Activated CD4-positive, alpha-beta T cell treated with anti-CD3 and anti-CD28 coated beads, Interleukin-2, Interleukin-6, amounts not matched to agents 100 ng/mL and 50 ng/mL, durations not matched to agents 16 hours and 8 hours (primary cell): ENCODE measurements around the gene STON2.
"Not testable (repeated sequence)": the region's sequence is repeated elsewhere in the genome, so short reads cannot be mapped to it uniquely, and the experiment has no call there.

ENCODE experiments used
- DNase-seq: peaks from one replicate; pipeline ENCODE4 v3.0.0-alpha.2; 2020

The STON2 gene

GRCh38 chr14:81400202-81400678, at the start of gene STON2:
TSS of gene STON2 (minus strand) at chr14:81400324. CDS start at chr14:81398382, 1,942 bp downstream.
- DNase-seq: peak; percentile 49

DNA sequence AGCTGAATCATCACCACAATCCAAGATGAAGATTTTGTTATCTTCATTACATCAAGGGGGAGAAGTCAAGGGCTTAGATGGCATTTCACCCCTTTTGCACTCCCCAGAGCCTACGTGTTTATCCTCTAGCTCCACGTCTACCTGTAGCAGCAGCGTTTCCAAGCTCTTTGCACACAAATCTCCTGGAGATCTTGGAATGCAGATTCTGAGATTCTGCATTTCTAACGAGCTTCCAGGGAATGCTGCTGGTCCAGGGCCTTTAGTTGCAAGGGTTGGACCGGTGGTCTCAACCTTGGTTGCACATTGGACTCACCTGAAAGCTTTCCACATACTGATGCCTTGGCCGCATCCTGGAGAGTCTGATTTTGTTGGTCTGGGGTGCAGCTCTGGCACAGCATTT, 49.5 kb upstream of the STON2 start:
- DNase-seq: no peak

DNA sequence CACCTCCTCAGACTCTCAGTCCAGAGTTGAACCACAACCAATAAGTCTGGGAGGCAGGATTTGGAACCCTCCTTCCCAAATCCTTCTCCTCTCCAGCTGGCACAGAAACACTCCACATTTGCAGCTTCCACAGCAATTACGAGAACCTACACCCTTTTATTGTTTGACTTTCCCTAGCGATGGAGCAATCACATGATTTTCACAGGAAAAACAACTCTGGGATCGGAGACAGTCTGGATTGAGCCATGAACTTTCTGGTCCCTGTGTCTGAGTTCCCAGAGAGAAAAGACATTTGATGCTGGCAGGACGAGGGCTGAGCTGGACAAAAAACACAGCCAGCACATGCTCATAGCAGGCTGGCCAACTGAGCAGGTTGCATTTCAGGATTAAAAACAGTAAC, 49.0 kb upstream of the STON2 start:
- DNase-seq: no peak

DNA sequence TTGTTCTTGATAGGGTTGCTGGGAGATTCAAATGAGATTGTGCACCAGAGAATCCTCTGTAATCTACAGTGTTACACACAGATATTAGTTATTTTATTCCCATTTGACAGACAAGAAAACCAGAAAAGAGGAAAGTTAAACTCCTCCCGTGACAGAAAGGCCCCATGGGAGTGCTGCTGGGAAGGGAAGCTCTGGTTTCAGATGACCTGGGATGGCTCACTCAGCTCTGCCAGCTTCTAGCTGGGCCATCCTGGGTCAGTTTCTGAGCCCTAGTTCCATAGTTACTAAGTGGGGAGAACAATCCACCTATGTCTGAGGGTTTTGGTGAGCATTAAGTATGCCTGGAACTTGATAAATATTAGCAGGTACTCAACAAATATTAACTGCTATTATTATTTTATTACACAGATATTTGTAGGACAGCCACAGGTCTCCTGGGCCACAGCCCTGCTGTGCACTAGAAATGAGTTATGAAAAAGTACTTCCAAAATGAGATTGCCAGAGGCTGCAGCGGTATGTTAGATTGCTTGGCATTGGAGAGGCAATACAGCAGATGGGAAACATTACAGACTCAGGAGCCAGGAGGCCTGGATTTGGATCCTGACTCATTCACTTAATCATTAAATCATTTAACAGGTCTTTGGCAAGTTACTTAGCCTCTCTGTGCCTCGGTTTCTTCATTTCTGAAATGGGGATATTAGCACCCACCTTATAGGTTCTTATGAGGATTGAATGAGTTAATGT, 47.1 kb upstream of the STON2 start:
- DNase-seq: no peak

DNA sequence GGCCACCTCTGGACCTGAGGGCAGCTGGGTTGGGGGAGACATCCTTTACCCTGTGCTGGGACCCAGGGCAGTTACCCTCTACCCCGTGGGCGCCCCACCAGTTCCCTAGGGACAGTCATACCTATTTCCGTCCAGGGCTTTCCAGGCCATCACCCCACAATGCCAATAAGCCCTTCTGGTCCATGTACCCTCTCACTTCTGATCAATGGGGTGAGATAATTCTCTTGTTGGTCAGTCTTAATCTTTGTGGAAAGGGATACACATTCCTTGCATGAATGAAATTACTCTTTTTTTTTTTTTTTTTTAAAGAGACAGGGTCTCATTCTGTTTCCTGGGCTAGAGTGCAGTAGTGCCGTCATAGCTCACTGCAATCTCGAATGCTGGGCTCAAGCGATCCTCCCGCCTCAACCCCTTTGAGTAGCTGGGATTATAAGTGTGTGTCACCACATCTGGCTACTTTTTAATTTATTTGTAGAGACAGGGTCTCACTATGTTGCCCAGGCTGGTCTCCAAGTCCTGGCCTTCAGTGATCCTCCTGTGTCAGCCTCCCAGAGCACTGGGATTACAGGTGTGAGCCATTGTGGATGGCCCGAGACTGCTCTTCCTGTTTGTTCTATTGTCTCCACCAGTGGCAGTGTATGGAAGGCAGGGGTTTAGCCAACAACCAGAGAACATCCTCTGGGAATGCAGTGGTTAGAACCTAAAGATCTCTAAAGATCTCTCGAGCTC, 46.3 kb upstream of the STON2 start:
- no peak for DNase-seq

- DNase-seq: no peak
Measured at GRCh38 chr14:81441626-81442134, 41.6 kb upstream of the STON2 start.

GRCh38 chr14:81440041-81440440, 39.9 kb upstream of the STON2 start:
- no peak for DNase-seq

GRCh38 chr14:81437244-81437643, 37.1 kb upstream of the STON2 start:
- no peak for DNase-seq

DNA sequence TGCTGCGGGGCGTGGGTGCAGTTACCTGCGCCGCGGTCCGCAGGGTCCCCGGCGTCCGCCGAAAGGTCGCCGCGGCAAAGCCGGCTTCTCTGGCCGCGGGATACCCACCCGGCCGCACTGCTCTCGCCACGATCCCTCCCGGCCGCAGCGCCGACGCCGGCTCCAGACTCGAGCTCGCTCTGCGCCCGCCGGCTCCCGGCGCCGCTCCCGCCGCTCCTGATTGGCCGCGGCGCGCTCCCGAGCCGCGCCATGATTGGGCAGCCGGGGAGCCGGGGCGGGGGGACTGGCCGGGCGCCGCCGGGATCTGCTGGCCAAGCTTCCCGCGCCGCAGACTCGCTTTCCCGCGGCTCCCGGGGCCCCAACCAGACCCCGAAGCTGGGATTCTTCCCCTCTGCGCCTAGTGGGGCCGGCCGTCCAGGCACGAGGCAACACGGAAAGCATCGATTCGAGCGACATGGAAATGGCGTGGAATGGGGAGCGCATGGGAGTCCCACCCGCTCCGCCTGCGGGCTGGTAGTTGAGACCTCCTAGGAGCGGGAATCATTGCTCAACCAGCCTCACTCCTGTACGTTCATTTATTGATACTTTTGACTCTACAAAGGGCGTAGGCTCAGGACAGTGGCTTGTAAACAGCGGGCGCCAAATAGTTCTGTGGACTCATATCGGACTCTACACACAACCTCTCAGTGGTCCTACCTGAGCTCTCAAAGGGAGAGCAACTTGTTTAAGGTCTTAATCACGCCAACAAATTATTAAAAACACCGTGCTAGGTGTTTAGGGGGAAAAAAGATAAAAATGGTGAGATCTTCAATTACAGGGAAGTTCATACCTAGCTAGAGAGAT, 36.4 kb upstream of the STON2 start:
- peak; percentile 63 for DNase-seq

- DNase-seq: peak; percentile 7
Measured at GRCh38 chr14:81435391-81436295, 35.5 kb upstream of the STON2 start.

DNA sequence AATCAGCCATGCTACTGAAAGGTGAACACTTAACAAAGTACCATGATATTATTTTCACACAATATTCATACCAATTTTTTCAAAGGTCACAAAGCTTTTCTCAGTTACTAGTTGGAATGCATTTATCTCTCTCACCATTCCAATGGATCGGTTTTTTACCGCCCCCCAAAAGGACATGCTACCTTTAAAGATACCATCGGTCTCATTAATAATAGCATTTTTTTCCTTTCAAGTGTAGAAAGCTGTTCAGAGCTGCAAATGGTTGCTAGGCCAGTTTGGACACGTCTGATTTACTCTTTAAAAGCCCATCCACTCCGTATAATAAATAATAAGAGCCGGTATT, 34.9 kb upstream of the STON2 start:
- no peak for DNase-seq

DNA sequence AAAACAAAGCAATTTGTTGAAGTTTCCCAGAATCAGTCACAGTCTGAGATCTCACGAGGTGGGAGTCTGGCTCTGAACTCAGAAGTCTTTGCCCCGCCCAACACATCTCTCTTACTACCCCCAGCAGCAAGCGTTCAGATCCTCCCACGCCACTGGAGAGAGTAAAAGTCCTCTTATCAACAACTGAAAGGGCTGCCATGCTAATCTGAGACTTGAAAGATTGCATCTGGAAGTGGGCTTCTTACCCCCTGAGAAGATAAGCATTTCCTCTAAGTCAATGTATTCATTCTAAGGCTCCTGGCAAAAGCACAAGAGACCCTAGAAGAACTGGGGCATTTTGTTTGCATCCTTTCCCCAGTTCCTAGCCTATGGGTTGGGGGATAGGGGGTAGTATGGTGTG, 34.1 kb upstream of the STON2 start:
- no peak for DNase-seq

GRCh38 chr14:81433378-81433777, 33.3 kb upstream of the STON2 start:
- DNase-seq: no peak

GRCh38 chr14:81432219-81432661, 32.1 kb upstream of the STON2 start:
- DNase-seq: no peak

GRCh38 chr14:81430235-81430634, 30.1 kb upstream of the STON2 start:
- DNase-seq: no peak

- not testable (repeated sequence) for DNase-seq
Measured at GRCh38 chr14:81429749-81430148, 29.6 kb upstream of the STON2 start.

DNA sequence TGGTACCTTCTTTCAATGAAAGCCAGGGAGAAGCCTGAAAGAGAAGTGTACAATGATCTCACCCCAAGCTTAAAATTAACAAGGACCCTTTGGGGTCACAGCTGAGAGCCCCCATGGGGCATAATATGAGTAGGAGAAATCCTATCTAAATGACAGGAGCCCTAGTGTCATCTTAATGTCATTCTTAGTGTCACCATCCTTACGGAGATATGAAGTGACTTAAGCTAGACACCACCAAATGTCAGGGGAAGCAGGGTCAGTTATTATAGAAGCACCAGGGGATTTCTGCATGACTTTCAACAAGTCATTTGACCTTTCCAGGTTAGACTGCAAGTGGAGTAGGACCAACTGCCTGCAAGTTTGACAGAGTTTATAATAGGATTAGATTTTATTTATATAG, 28.9 kb upstream of the STON2 start:
- DNase-seq: no peak

DNA sequence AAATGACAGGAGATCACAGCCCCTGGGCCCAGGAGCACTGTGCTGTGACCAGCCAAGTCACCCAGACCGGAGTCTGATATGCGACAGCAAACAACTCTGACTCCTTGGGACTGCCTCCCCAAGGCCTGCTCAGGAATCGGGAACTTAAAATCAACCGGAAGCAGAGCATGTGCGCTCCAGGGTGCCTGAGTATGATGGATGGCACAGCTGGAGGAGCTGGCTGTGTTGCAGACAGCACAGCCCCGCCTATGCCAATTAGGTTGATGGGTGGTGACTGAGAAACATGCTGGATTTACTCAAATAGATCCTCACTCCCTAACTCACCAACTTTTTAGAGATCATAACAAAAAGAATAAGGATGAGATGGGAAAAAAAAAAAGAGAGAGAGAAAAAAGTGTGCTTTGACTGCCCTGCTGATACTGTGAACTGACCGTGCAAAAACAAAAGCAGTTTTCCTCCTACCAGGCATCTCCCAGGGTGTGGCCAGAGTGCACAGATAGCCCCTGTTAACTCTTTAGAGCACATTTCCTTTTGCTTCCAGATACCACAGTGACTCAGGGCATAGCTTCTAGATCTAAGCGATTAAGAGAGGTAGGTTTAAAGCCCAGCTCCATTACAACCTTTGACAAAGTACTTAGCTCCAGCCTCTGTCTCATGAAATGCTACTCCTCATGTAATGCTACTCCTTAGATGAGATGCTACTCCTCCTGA, 27.4 kb upstream of the STON2 start:
- DNase-seq: no peak

GRCh38 chr14:81423504-81423903, 23.4 kb upstream of the STON2 start:
- no peak for DNase-seq

GRCh38 chr14:81418057-81418790, 18.1 kb upstream of the STON2 start:
- no peak for DNase-seq

GRCh38 chr14:81416981-81417380, 16.9 kb upstream of the STON2 start:
- DNase-seq: no peak
